GM19238 (cell line): ENCODE data around the gene ADGRL1.

Source experiments
- DNase-seq: peaks from one replicate; pipeline ENCODE4 v3.0.0; 2011; ENCODE audit warnings: low spot score; ENCODE audit not compliant: insufficient read length

ADGRL1 gene

GRCh38 chr19:14113762-14114414 lies 92.1 kb downstream of the ADGRL1 start:
- DNase-seq = no peak

GRCh38 chr19:14112809-14113385 lies 93.1 kb downstream of the ADGRL1 start:
- DNase-seq = no peak

GRCh38 chr19:14112051-14112808 lies 93.7 kb downstream of the ADGRL1 start:
- DNase-seq = no peak

GRCh38 chr19:14111486-14111885 lies 94.5 kb downstream of the ADGRL1 start:
- DNase-seq = no peak

- no peak for DNase-seq
Observed at GRCh38 chr19:14110650-14111049, 95.3 kb downstream of the ADGRL1 start.

- DNase-seq = no peak
Observed at GRCh38 chr19:14107581-14108461, 98.1 kb downstream of the ADGRL1 start.

GRCh38 chr19:14106840-14107239 lies 99.1 kb downstream of the ADGRL1 start:
- no peak for DNase-seq

- no peak for DNase-seq
Observed at GRCh38 chr19:14105680-14106079, 100.3 kb downstream of the ADGRL1 start.

GRCh38 chr19:14103310-14103709 lies 102.7 kb downstream of the ADGRL1 start:
- DNase-seq = no peak

GRCh38 chr19:14102756-14103155 lies 103.2 kb downstream of the ADGRL1 start:
- no peak for DNase-seq

- DNase-seq = no peak
Observed at GRCh38 chr19:14102102-14102696, 103.8 kb downstream of the ADGRL1 start.

- DNase-seq = no peak
Observed at GRCh38 chr19:14101003-14101545, 104.9 kb downstream of the ADGRL1 start.
